Small intestine (tissue), 7 donors: ENCODE results near the gene MUC6. TPM values are rescaled to one million over a fixed set of nuclear protein-coding genes. Genes with fewer than 3 reads are reported as not detected.

Experiments
- DNase-seq, 2 donors: peaks; one replicate each; pipeline versions ENCODE4 v3.0.0 to v3.0.0-alpha.2; 2013
- FAIRE-seq: peaks from 2 replicates; lab custom pipeline; 2012; peaks lifted over from hg19 to GRCh38; lab: Jason Lieb, UNC
- H3K27ac ChIP-seq, 3 donors: one replicate each; pipeline ENCODE4 v1.5.1; 2013; ENCODE audit warnings: low read length in 2 of 3, mild to moderate bottlenecking in 2 of 3, control low read depth in 1 of 3, inconsistent platforms in 1 of 3, low read depth in 1 of 3, moderate library complexity in 1 of 3
- H3K27me3 ChIP-seq, 3 donors: one replicate each; pipeline ENCODE4 v1.6.1; 2013; ENCODE audit warnings: low read length in 3 of 3, inconsistent platforms in 1 of 3; ENCODE audit not compliant: control insufficient read depth in 3 of 3, insufficient read depth in 3 of 3
- H3K36me3 ChIP-seq, 3 donors: one replicate each; pipeline ENCODE4 v1.6.1; 2013; ENCODE audit warnings: low read length in 3 of 3, inconsistent platforms in 1 of 3, low read depth in 1 of 3, mild to moderate bottlenecking in 1 of 3, moderate library complexity in 1 of 3; ENCODE audit not compliant: control insufficient read depth in 3 of 3, insufficient read depth in 2 of 3
- H3K4me1 ChIP-seq, 3 donors: one replicate each; pipeline ENCODE4 v1.6.1; 2013; ENCODE audit warnings: low read length in 2 of 3, inconsistent platforms in 1 of 3, low read depth in 1 of 3, mild to moderate bottlenecking in 1 of 3, moderate library complexity in 1 of 3; ENCODE audit not compliant: control insufficient read depth in 3 of 3, insufficient read depth in 2 of 3
- H3K4me3 ChIP-seq, 3 donors: one replicate each; pipeline ENCODE4 v1.5.1; 2013; ENCODE audit warnings: low read length in 3 of 3, control low read depth in 1 of 3, inconsistent platforms in 1 of 3, low read depth in 1 of 3, mild to moderate bottlenecking in 1 of 3, moderate library complexity in 1 of 3
- H3K9me3 ChIP-seq, 2 donors: one replicate each; pipeline ENCODE4 v1.6.1; 2013; ENCODE audit warnings: low read depth in 1 of 2, low read length in 1 of 2; ENCODE audit not compliant: control insufficient read depth in 2 of 2, insufficient read depth in 1 of 2
- WGBS, 3 donors: extraction: QIAGEN DNeasy Blood & Tissue Kit; methylation state at CpG; one replicate each; pipeline ENCODE4 v1.1.7; 2013; 5-methylcytosine and 5-hydroxymethylcytosine counted together
- polyA plus RNA-seq, 4 donors: library from polyadenylated mRNA; stranded (reverse) in 3 of 4; unstranded in 1 of 4; fragments of 200-250 nt in 3 of 4; fragments of 120-200 nt in 1 of 4; gene quantifications; one replicate each; pipeline versions ENCODE4 v1.2.1 to v1.2.3, GENCODE V29; 2013
- donor health status: healthy with polysubstance abuse.
- donor health status: control.
- donor health status: control.
- donor health status: Bipolar disorder and iron deficiency.
- donor health status: healthy.

The MUC6 gene
- polyA plus RNA-seq, 4 donors: 0.09 to 0.34 (median 0.22) TPM; not detected in 1

DNA sequence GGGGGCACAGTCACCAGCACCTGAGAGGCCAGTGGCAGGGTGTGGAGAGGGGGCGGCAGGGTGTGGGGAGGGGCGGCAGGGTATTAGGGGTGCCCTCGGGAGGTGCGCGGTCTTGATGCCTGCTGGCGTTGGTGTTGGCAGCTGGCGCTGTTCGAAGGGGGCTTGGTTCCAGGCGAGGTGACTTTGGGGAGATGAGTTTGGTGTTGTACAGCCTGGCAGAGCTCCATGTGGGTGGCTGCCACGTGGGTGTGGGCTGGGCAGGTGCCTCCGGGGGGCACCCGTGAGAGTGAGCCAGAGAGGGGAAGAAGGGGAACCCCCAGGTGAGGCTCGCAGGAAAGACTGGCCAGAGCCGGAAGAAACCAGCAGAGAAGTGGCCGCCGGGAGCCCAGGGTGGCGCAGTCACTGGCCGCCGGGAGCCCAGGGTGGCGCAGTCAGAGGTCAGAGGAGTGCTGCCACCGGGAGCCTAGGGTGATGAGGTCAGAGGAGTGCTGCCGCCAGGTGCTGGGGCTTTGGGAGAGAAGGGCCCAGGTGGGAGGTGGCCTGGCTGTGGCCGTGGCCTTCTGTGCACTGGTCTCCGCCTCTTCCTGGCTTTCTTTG lies 44.7 kb downstream of the MUC6 start:
- Histone ChIP-seq H3K36me3 (peaks cover 22 to 97% (median 38%) of the 10 kb centered on the region in 3 donors), H3K9me3 (no peaks in the 10 kb centered on the region), H3K4me1 (no peaks in the 10 kb centered on the region), H3K27me3 (no peaks in the 10 kb centered on the region), H3K4me3 (no peak overlapping the region), H3K27ac (no peak overlapping the region)
- no peak for FAIRE-seq
- 83 to 86% (median 86%) methylated on average over 23 to 24 of the region's 24 CpGs for WGBS, 3 donors
- no peak for DNase-seq

DNA sequence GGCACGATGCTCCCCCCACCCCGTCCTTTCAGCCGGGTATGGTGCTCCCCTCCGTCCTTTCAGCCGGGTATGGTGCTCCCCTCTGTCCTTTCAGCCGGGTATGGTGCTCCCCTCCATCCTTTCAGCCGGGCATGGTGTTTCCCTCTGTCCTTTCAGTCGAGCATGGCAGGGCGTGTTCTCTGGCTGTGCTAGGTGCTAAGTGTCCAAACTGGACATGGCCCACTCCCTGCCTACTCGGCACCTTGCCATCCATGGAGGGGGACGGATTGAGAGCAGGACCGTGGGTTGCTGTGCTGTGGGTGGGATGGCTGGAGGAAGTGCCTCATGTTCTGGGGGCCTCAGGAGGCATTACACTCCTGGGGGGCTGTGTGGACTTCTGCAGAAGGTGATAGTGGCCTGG lies 45.5 kb downstream of the MUC6 start:
- no peak overlapping the region for H3K4me3 ChIP-seq
- no peaks in the 10 kb centered on the region for H3K27me3 ChIP-seq
- no peak for DNase-seq
- no peak overlapping the region for H3K27ac ChIP-seq
- H3K9me3 ChIP-seq: no peaks in the 10 kb centered on the region
- 84 to 91% (median 87%) methylated on average over 12 of the region's 12 CpGs for WGBS, 3 donors
- peaks cover 28 to 97% (median 44%) of the 10 kb centered on the region in 3 donors for H3K36me3 ChIP-seq
- FAIRE-seq: no peak
- no peaks in the 10 kb centered on the region for H3K4me1 ChIP-seq

DNA sequence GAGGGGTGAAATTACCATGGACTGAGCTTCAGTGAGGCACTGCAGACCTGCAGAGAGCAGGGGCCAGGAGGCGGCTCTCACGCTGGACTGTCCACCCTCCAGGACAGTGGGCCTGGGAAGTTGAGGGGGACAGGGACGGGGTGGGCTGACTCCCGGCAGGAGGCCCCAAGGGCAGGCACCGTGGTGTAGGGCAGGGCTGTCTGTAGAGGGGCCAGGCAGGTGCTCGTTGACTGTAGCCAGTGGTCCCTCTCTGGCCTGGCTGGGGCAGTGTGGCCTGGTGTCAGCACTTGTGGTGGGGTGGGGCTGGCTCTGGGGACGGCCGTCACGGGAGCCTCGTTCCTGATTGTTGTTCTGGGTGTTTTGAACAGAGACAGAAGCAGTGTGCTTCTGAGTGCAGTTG lies 46.4 kb downstream of the MUC6 start:
- H3K4me1 ChIP-seq: peaks cover 0 to 4% (median 0%) of the 10 kb centered on the region in 3 donors
- 91 to 92% (median 92%) methylated on average over 10 of the region's 10 CpGs for WGBS, 3 donors
- H3K27me3 ChIP-seq: no peaks in the 10 kb centered on the region
- no peak overlapping the region for H3K4me3 ChIP-seq
- no peak for DNase-seq
- H3K27ac ChIP-seq: no peak overlapping the region
- no peaks in the 10 kb centered on the region for H3K9me3 ChIP-seq
- peaks cover 32 to 97% (median 47%) of the 10 kb centered on the region in 3 donors for H3K36me3 ChIP-seq
- FAIRE-seq: no peak

GRCh38 chr11:987671-988070 lies 48.8 kb downstream of the MUC6 start:
- H3K36me3 ChIP-seq: peaks cover 26 to 97% (median 45%) of the 10 kb centered on the region in 3 donors
- FAIRE-seq: no peak

GRCh38 chr11:986952-987305 lies 49.6 kb downstream of the MUC6 start:
- no peaks in the 10 kb centered on the region for H3K27me3 ChIP-seq
- peaks cover 26 to 95% (median 40%) of the 10 kb centered on the region in 3 donors for H3K36me3 ChIP-seq
- H3K9me3 ChIP-seq: no peaks in the 10 kb centered on the region
- no peak overlapping the region for H3K27ac ChIP-seq
- H3K4me1 ChIP-seq: peaks cover 0 to 6% (median 0%) of the 10 kb centered on the region in 3 donors
- no peak overlapping the region for H3K4me3 ChIP-seq
- DNase-seq (no peak), FAIRE-seq (no peak)
- WGBS, 3 donors: 96 to 99% (median 98%) methylated on average over 9 of the region's 9 CpGs

More at GRCh38 chr11:987671-988070, 48.8 kb downstream of the MUC6 start:
- 96 to 97% (median 97%) methylated on average over 15 of the region's 15 CpGs for WGBS, 3 donors
- H3K9me3 ChIP-seq: no peaks in the 10 kb centered on the region
- H3K27me3 ChIP-seq: no peaks in the 10 kb centered on the region
- DNase-seq: no peak
- no peak overlapping the region for H3K4me3 ChIP-seq
- peaks cover 0 to 6% (median 0%) of the 10 kb centered on the region in 3 donors for H3K4me1 ChIP-seq
- no peak overlapping the region for H3K27ac ChIP-seq

DNA sequence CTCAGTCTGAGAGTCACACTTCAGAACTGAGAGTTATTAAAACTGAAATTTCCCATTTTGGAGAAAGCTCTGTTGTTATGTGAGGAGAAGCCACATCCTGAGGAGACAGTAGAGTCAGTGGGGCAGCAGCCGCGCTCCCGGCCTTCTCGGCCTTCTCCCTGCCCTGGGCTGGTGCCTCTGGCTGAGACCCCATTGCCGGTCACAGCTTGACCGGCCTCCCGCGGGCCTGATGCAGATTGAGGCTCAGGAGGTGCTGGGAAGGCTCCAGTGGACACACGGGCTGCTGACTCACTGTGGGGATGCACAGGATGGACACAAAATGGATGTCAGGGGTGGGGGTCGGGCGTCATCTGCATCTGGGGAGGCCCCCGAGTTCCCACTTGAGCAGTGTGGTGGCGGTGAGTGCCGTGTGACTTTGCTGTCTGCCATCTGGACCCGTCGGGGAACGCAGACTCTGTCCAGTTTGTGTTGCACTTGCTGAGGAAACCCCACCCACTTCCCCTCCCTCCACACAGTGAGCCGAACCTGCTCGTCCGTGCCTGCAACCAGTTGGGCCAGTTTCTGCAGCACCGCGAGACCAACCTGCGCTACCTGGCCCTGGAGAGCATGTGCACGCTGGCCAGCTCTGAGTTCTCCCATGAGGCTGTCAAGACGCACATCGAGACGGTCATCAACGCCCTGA lies 50.1 kb downstream of the MUC6 start:
- Histone ChIP-seq H3K36me3 (peaks cover 24 to 95% (median 38%) of the 10 kb centered on the region in 3 donors), H3K27ac (no peak overlapping the region), H3K4me1 (peaks cover 0 to 6% (median 0%) of the 10 kb centered on the region in 3 donors), H3K27me3 (no peaks in the 10 kb centered on the region), H3K4me3 (no peak overlapping the region), H3K9me3 (no peaks in the 10 kb centered on the region)
- WGBS, 3 donors: 88 to 93% (median 90%) methylated on average over 28 of the region's 28 CpGs
- DNase-seq: peak in 1 of 2 donors; percentile 28
- FAIRE-seq: no peak

DNA sequence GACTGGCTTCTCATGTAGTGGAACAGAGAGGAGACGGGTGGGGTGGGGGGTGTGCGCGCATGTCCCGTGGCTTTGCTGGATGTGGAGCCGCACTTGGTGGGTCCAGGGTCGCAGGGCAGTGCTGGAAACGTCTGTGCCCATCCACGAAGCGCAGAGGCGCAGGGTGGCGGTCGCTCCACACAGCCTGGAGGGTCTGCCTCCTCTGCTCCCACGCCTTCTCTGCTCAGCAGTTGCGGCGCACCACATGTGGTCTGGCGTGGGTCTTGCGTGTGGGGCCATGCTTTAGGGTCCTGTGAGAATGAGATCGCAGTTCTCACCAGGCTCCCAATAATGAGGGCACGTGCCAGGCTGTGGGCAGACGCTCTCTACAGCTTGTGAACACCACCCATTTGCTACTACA lies 50.7 kb downstream of the MUC6 start:
- Histone ChIP-seq H3K9me3 (no peaks in the 10 kb centered on the region), H3K4me1 (peaks cover 0 to 6% (median 0%) of the 10 kb centered on the region in 3 donors), H3K27me3 (no peaks in the 10 kb centered on the region), H3K36me3 (peaks cover 25 to 95% (median 40%) of the 10 kb centered on the region in 3 donors), H3K27ac (no peak overlapping the region), H3K4me3 (no peak overlapping the region)
- 94 to 96% (median 95%) methylated on average over 20 of the region's 20 CpGs for WGBS, 3 donors
- DNase-seq (no peak), FAIRE-seq (no peak)

GRCh38 chr11:985406-985805 lies 51.1 kb downstream of the MUC6 start:
- DNase-seq (peak; percentile 33 to 78), FAIRE-seq (no peak)
- Histone ChIP-seq H3K9me3 (no peaks in the 10 kb centered on the region), H3K27me3 (no peaks in the 10 kb centered on the region), H3K36me3 (peaks cover 25 to 95% (median 40%) of the 10 kb centered on the region in 3 donors), H3K4me3 (no peak overlapping the region), H3K27ac (no peak overlapping the region), H3K4me1 (peaks cover 0 to 6% (median 0%) of the 10 kb centered on the region in 3 donors)
- 35 to 75% (median 46%) methylated on average over 21 of the region's 21 CpGs for WGBS, 3 donors
